ENCODE results near the gene GABBR2.
"Not testable (repeated sequence)": the region's sequence is repeated elsewhere in the genome, so short reads cannot be mapped to it uniquely, and the experiment has no call there.

The GABBR2 gene

GRCh38 chr9:98312365-98312764, 396.4 kb downstream of the GABBR2 start:
- DNase-seq, result no peak

GRCh38 chr9:98311541-98311940, 397.2 kb downstream of the GABBR2 start:
- no peak for DNase-seq

GRCh38 chr9:98310752-98311392, 397.9 kb downstream of the GABBR2 start:
- DNase-seq, result no peak

GRCh38 chr9:98306384-98307145, 402.2 kb downstream of the GABBR2 start:
- DNase-seq, result no peak

- DNase-seq, result no peak
Measured at GRCh38 chr9:98304381-98304780, 404.4 kb downstream of the GABBR2 start.

GRCh38 chr9:98303633-98304125, 405.1 kb downstream of the GABBR2 start:
- DNase-seq, result no peak

GRCh38 chr9:98302938-98303632, 405.6 kb downstream of the GABBR2 start:
- DNase-seq, result no peak

- DNase-seq, result no peak
Measured at GRCh38 chr9:98302150-98302549, 406.6 kb downstream of the GABBR2 start.

- no peak for DNase-seq
Measured at GRCh38 chr9:98300611-98301010, 408.1 kb downstream of the GABBR2 start.

- no peak for DNase-seq
Measured at GRCh38 chr9:98298476-98298875, 410.3 kb downstream of the GABBR2 start.

GRCh38 chr9:98295824-98296223, 412.9 kb downstream of the GABBR2 start:
- DNase-seq, result no peak

- no peak for DNase-seq
Measured at GRCh38 chr9:98291820-98292219, 416.9 kb downstream of the GABBR2 start.

- DNase-seq, result no peak
Measured at GRCh38 chr9:98290411-98290810, 418.3 kb downstream of the GABBR2 start.

GRCh38 chr9:98289614-98290201, 419.0 kb downstream of the GABBR2 start:
- DNase-seq, result no peak

- no peak for DNase-seq
Measured at GRCh38 chr9:98288881-98289280, 419.9 kb downstream of the GABBR2 start.

- no peak for DNase-seq
Measured at GRCh38 chr9:98287384-98287783, 421.4 kb downstream of the GABBR2 start.

- no peak for DNase-seq
Measured at GRCh38 chr9:98285446-98285845, 423.3 kb downstream of the GABBR2 start.

- DNase-seq, result no peak
Measured at GRCh38 chr9:98284754-98285153, 424.0 kb downstream of the GABBR2 start.

GRCh38 chr9:98283143-98283542, 425.6 kb downstream of the GABBR2 start:
- not testable (repeated sequence) for DNase-seq

GRCh38 chr9:98281281-98281680, 427.5 kb downstream of the GABBR2 start:
- DNase-seq, result no peak

- DNase-seq, result no peak
Measured at GRCh38 chr9:98280574-98280973, 428.2 kb downstream of the GABBR2 start.

- no peak for DNase-seq
Measured at GRCh38 chr9:98280162-98280561, 428.6 kb downstream of the GABBR2 start.

- DNase-seq, result no peak
Measured at GRCh38 chr9:98276907-98277469, 431.7 kb downstream of the GABBR2 start.

Data from CD4-positive, alpha-beta T cell treated with Interferon alpha-2 for 1 hour (primary cell).